Epidermal melanocyte (primary cell): ENCODE results near the gene MAP3K20.

ENCODE experiments used
- DNase-seq: peaks from one replicate; pipeline ENCODE4 v3.0.0; 2011; ENCODE audit warnings: low spot score; ENCODE audit not compliant: insufficient read length

The MAP3K20 gene

DNA sequence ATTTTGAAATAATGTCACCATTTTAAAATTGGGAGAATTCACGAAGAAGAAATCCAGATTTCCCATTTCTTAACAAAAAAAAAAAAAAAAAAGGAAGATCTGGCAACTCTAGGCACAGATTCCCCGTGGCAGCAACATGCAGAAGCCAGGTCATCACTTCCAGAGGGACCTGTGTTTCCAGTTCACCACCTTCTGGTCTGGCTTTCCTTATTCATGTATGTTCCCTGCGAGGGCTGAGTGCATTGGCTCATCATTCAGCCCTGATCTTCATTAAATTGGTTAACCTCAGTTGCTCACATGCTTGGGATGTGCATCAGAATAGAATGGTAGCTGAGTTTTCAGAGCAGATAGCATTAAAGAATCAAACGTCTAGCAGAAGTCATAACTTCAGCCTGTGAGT, 25.0 kb upstream of the MAP3K20 start:
- no peak for DNase-seq

DNA sequence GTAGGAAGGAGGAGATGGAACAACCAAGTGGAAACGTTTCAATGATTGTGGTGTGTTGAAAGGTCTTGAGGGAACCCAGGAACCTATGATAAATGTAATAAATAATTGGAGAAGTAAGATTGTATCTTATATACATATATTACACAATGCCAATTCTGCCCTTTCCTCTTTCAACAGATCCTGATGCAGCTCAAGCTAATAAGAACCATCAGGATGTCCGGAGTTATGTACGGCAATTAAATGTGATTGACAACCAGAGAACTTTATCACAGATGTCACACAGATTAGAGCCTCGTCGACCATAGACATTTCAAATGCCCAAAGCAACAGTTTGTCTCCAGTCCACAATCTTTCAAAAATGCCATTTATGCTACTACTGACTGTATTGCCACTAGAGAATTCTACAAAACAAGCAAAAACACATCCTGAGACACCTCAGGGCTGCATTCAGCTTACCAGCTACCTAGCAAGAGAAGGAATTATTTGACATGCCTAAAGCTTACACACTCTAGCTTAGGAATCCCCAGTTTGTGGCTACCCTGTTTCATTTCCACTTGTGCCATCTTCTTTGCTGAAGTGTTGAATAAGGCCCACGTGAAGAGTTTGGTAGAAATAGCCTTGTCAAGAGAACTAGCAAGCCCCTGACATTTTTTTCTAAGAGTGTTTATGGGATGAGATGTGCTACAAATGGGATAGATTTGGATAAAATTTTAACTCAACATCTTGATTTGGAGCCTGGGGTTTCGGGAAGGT, 24.0 kb upstream of the MAP3K20 start:
- DNase-seq, result no peak

DNA sequence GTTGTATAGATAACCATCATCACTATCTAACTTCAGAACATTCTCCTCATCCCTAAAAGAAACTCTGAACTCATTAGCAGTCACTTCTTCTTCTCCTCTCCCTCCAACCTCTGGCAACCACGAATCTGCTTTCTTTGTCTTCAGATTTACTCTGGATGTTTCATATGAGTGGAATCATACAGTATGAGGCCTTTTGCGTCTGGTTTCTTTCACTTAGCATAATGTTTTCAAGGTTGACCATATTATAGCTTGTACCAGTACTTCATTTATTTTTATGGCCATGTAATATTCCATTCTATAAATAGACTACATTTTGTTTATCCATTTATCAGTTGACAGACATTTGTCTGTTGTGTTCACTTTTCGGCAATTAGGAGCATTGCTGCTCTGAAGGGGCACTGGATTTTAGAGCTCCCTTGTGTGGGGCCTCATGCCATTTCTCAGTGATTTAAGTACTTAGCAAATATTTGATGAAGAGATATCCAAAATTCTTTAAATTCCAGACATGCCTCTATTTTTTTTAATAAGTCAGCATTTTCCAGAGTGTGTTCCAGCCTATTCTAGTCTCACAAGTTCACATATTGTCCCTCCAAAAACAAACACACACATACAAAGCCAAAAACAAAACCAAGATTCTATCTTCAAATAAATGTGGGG, 22.5 kb upstream of the MAP3K20 start:
- DNase-seq, result no peak

DNA sequence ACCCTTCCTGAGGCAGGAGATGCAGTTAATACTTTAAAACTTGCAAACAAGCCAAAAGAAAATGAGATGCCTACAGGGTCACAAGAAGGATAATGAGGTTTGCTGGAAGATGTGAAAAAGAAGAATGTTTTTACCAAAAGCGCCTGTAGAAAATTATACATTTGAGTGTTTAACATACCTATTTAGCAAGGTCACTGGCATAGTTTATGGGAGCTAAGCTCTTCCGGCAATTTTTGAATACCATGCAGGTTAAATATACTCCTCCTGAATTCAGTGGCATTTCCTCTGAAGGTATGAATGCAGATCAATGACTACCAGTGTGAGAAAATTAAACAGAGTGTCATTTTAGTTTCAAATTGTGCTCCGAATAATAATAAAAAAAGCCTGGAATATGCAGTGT, 21.2 kb upstream of the MAP3K20 start:
- DNase-seq, result no peak

DNA sequence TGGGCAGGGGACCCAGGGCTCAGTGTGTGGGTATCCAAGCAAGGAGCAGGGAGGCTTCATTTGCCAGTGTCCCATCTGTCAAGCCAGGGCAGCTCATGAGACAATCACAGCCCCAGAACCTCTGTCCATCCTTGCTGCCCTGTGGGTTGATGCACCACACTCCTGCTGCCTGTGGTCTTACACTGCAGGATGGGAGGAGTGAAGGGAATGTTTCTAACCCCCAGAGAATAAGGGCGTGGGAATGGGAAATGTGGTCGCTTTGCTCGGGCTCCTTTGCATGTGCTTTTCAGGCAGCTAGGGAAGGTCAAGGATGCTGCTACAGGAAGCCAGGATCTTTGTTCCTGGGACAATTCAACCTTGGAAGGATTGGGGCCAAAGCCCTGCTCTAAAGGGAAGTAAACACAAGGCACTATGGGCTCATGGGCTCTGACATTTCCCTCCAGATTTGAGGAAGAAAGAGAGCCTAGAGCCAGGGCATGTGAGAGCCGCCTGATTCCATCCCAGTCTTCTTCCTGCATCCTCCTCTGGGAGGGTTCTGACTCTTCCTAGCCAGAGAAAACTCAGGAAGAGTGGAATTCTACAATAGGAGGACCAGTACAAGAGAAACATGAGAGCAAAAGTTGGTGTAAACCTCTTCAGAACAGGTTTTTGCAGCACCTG, 18.8 kb upstream of the MAP3K20 start:
- no peak for DNase-seq

DNA sequence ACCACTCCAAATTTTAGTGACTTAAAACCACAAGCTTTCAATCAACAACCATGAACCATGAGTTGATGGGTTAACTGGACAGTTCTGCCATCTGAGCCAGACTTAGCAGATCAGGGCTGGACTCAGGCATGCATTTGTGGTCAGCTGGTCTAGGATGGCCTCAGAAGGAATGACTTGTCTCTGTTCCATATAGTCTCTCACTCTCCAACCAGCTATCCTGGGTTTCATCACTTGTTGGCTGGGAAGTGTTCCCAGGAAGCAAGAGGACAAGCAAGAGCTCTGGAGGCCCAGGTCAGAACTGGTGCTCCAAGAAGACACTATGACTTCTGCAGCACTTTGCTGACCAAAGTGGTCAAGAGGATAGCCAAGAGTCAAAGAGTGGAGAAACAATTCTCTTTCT, 17.5 kb upstream of the MAP3K20 start:
- no peak for DNase-seq

DNA sequence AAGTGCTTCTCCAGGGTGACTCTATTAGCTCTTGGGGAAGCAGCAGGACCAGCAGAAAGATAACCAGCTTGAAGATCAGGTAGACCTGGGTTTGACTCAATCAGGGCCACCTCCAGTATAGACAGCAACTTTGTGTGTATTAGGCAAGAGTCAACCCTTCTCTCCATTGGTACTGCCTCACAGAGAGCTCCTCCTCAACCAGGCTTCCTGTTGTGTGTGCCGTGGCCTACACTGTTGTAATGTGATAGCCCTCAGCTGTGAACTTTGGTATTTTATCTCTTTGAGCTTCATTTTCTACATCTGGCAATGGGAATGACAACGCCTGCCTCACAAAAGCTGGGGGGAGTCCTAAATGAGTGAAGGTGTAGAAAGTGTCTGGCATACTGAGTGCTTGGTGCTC, 17.0 kb upstream of the MAP3K20 start:
- DNase-seq, result no peak

DNA sequence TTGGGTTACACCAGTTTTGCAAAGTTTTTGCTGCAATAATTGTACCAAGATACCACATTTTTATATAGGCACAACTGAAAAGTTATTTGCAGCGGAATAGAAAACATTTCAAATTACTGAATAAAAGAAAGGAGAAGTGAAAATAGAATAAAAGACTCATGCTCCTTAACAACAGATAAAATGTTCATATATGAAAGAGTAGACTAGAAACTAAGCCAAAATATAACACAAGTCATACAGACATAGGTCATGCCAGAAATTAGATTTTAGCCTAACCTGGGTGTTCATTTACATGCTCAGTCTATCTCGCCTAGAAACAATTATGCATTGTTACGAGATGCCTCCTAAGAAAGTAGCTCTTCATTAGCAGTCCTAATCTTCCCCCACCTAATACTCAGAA, 16.4 kb upstream of the MAP3K20 start:
- DNase-seq, result no peak

DNA sequence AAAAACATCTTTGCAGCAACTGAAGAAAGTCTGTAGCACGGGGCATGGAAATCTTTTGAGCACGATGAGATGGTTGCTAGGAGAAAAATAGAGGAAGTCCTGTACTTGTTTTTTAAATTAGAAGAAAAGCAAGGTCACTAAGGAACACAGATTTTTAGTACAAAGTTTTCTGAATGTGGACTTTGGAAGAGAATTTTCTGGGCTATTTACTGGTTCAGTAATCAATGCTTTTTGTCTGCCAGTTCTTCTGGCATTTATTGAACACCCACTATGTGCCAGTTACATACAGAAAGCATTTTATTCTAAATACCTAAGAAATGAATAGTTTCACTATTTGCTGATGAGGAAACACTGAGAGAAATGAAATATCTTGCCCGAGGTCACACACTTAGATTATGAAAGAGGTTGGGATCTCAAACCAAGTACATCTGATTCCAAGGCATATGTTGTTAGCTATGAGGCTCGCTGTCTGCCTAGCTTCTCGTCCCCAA, 15.6 kb upstream of the MAP3K20 start:
- no peak for DNase-seq

DNA sequence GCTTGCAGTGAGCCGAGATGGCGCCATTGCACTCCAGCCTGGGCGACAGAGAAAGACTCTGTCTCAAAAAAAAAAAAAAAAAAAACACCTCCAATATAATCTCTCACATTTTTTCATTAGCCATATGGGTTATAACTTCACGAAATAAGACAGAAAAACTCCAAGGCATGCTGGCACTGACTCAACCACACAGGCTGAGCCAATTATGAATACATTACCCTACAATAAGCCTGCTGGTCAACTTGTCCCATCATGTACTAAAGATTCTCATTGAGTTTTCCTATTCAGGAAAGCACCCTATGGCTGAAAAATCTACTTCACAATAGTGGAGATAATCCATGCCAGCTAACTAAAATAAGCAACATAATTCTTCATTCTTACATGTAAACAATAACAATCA, 12.8 kb upstream of the MAP3K20 start:
- DNase-seq, result no peak

DNA sequence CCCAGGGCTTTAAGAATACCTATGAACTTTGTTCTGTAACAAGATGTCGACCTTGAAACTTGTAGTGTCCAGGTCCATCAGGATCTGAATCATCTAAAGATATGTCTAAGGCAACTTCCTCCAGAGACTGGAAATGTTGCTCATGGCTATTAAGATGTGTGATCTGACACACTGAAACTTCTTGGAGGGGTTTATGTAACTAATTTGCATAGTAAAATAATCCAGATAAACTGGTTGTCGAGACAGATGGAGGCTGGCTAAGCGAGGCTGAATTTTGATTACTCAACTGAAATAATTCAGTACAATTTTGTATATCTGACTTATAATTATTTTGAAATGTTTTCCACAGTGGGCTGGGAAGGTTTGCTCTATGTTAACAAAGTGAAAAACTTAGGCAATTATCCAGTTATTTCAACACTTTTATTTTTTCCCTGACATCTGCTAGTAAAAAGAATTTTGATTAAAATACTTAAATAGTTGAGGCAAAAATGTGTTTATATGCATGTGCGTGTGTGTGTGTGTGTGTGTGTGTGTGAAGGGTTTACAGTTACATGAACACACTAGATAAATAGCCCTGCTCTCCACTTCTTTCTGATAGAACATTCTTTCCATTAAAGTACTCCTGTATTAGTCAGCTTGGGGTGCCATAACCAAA, 11.4 kb upstream of the MAP3K20 start:
- DNase-seq, result no peak

DNA sequence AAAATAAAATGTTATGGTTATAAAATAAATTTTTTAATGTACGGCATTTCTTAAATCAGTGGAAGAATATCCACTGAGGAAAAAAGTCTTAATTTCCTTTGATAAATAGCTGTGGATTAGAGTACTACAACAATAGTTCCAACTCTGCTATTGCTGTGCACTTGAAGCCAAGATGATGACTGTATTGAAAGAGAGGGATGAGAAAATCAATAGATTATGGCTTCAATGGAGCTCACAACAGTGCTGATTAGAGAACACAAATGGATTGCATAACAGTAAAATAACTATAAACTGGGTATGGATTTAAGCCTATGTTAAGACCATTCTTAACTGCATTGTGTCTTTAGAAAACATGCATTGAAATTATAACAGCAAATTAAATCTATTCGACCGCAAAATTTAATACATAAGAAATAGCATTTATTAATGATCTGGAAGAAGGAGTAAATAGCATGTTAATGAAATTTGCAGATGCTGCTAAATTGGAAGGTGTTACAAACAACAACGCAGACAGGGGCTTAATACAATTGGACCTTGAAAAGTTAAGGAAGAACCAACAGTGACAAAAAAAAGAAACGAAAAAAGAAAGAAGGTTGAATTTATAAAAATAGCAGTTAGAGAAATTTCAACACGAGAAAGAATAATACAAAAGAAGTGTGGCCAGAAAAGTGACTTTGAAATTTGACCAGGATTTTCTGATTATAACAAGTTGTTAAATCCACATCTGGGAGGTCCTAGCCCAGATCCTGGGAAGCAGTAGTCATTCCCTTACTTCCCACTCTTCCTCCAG, 8.6 kb upstream of the MAP3K20 start:
- DNase-seq, result no peak

DNA sequence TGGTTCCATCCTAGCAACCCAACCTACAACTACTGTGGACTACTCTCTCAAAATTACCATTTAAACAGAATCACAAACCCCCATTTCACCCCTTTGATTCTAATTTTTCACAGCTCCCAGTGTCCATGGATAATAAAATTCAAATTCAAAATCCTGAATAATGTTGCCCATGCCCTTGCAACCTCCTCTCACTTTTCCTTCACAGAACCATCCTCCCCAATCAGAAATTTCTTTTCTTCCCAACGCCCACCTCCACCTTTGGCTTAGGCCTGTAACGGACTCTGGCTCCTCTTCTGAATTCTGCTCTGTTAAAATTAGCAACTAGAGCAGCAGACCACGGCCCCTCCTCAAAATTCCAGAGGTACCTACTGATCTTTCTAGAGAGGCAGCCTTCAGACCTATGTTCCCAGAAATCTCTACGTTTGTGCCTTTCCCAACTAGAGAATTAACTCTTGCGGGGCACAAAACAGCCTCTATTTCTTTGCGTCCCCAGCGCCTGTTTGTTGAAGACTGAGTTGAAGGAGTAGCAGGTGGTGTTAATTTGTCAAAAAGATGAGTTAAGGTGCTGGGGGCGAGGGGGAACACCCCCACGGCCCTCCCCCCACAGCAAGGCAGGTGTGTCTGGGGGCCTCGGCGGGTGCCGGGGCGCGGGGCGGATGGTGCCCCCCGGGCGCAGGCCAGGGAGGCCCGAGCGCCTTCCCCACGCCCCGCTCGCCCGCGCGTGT, 428 bp upstream of the MAP3K20 start:
- no peak for DNase-seq

DNA sequence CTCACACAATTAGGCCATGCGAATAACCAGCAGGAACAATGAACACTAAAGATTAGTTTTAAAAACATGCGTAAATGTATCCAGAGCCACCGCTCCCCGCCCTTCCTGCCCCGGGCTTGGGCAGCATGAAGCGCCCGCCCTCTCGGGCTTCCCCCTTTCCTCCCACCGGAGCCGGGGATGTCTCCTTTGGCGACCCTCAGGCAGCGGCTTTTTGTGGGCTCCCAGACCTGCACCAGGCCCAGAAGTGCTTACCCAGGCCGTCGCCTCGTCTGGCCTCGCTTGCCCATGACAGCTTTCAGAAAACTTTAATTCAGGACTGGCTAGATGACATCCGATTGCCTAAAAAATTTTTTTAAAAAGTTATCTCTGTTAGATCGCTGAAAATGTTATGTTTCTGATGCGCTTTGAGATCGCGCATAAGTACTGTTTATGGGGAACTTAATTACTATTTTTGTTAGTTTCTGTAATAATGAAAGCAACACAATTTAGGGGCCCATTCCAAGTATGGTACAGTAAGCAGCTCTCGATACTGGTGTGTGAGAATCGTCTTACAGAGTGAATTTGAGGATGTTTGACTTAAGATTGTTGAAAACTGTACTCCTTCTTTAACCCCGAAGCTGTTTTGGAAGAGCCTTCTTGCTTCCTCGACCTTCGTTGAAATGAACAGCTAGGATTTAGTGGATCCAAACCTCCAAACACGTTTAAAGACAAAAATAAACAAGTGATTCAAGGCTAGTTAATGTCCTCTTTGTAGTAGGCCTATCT, 1.1 kb downstream of the MAP3K20 start:
- DNase-seq, result no peak

DNA sequence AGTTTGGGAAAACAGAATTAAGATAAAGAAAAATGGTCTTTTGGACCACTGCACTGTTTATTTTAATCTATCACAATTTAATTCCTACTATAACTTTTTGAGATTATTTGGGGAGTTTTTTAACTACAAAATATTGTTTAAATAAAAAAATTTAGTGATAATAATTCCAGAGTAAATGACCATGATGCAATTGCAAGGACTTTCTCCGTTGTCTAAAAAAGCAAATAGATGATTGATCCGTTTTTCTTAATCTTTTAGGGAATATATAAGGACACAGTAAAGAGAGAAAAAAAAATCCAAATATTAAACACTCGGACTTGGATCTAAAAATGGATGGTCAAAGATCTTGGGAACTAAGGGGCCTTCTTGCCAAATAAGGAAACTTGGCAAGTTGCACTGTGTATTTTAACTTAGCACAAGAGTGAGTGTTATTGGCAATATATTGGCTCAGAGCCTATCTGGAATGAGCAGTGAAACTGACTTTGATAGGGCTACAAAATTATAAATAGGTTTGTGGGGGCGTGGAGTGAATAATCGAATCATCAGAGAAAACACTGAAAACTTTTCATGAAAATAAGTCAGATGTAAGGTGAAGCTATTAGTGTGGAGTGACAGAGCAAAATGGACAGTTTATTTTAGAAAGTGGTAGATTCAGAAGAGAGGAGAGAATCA, 2.0 kb downstream of the MAP3K20 start:
- DNase-seq, result no peak

DNA sequence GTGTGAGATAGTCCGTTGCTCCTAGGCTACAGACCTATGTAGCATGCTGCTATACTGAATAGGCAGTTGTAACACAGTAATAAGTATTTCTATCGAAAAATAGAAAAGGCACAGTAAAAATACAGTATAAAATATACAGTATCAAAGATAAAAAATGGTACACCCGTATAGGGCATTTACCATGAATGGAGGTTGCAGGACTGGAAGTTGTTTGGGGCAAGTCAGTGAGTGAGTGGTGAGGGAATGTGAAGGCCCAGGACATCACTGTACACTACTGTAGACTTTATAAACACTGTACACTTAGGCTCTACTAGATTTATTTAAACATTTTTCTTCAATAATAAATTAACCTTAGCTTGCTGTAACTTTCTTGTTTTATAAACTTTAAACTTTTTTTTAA, 3.5 kb downstream of the MAP3K20 start:
- no peak for DNase-seq

DNA sequence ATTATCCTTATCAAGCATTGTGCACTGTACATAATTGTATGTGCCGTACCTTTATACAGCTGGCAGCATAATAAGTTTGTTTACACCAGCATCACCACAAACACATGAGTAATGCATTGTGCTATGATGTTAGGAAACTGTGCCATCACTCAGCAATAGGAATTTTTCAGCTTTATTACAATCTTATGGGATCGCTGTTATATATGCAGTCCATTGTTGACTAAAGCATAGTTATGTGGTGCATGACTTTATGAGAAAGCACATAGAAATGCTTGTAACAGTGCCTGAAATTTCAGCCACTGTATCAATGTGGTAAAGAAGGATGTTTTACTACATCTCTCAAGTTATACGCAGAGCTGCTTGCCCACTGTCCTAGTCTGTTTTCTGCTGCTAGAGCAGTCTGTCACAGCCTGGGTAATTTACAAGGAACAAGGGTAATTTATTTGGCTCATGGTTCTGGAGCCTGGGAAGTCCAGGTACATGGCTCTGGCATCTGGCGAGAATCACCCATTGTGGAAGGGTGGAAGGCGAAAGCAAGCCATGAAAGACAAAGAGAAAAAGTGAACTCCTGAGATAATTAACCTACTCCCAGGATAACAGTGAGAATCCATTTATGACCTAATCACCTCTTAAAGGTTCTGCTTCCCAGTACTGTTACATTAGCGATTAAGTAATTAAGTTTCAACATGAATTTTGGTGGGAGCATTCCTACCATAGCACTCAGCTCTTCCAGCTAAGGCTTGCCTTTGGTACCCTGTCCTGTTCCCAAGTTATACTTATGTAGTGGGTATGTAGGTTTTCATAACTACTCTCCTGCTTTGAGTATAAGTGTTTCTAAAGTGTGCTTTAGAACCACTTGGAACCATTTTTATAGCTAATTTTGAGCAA, 4.6 kb downstream of the MAP3K20 start:
- no peak for DNase-seq

DNA sequence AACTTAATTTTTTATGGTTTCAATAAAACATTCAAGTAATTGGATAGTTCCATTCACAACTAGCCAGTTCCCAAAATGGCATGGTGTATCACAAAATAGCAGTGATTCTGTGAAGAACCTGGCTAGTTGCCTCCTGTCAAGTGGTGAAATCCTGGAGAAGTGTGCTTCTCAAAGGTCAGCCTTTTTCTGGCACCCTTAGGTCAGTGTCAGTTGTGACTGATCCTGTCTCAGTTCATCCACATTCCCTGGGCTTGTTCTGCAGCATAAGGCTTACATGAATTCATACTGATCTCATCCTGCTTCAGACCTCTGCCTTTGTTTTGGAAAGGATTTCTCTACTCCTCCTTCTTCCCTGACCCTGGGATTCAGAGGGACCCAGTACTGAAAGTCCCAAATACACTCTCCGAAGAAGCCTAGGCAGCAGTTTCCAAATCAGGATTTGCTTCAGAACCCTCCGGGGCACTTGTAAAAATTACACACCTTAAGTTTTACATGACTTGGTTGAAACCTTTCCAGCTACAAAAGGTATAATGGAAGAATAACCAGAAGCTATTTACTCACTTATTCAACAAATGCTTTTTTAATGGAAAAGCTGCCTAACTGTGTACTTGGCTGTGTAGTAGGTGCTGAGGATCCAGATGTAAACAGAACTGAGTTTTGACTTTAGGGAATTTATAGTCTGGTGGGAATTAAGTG, 11.0 kb downstream of the MAP3K20 start:
- DNase-seq, result no peak
